Pons (tissue), 1 donor: ENCODE results near the gene APOL3.
"Not testable (repeated sequence)": the region's sequence is repeated elsewhere in the genome, so short reads cannot be mapped to it uniquely, and the experiment has no call there.

ENCODE experiments used
- DNase-seq: peaks from one replicate; pipeline ENCODE4 v3.0.0-alpha.2; 2016; ENCODE audit warnings: low spot score

The APOL3 gene

GRCh38 chr22:36100908-36101307 lies 59.6 kb downstream of the APOL3 start:
- DNase-seq: not testable (repeated sequence)

- DNase-seq: no peak
These were observed 60.3 kb downstream of the APOL3 start for GRCh38 chr22:36100134-36100824.

- DNase-seq: not testable (repeated sequence)
These were observed 61.0 kb downstream of the APOL3 start for GRCh38 chr22:36099561-36099960.

- no peak for DNase-seq
These were observed 62.7 kb downstream of the APOL3 start for GRCh38 chr22:36097880-36098279.

GRCh38 chr22:36090772-36091171 lies 69.8 kb downstream of the APOL3 start:
- not testable (repeated sequence) for DNase-seq
